Gastroesophageal sphincter (tissue), 4 donors: Measurements from ENCODE around the gene ZNRD2. TPM values are rescaled to one million over a fixed set of nuclear protein-coding genes. Genes with fewer than 3 reads are reported as not detected.

Source experiments
- ATAC-seq: fragments of 150-250 bp; one replicate; pipeline ENCODE4 v1.9.1; 2016; ENCODE audit warnings: mild to moderate bottlenecking, moderate library complexity
- H3K27ac ChIP-seq, 4 donors: fragments of 200-600 bp; sonication (generic) in 3 of 4; 1 replicate in 3 of 4; 2 replicates in 1 of 4; pipeline ENCODE4 v1.5.1; 2016 to 2019
- H3K27me3 ChIP-seq: fragments of 200-600 bp; sonication (generic); one replicate; pipeline ENCODE4 v1.5.1; 2019
- H3K36me3 ChIP-seq, 2 donors: fragments of 200-600 bp; sonication (generic); one replicate each; pipeline ENCODE4 v1.5.1; 2019; ENCODE audit warnings: control low read depth in 1 of 2
- H3K4me1 ChIP-seq, 3 donors: fragments of 200-600 bp; sonication (generic); 1 replicate in 2 of 3; 2 replicates in 1 of 3; pipeline ENCODE4 v1.5.1; 2016 to 2019; ENCODE audit warnings: control low read depth in 2 of 3
- H3K4me3 ChIP-seq, 2 donors: fragments of 200-600 bp; sonication (generic); one replicate each; pipeline ENCODE4 v1.5.1; 2019; ENCODE audit warnings: mild to moderate bottlenecking in 1 of 2, moderate library complexity in 1 of 2
- H3K9me3 ChIP-seq, 3 donors: fragments of 200-600 bp; sonication (generic); one replicate each; pipeline ENCODE4 v1.5.1; 2017 to 2019; ENCODE audit warnings: control low read depth in 2 of 3
- EP300 ChIP-seq: sonication (generic); formaldehyde crosslinking; IDR thresholded peaks from one replicate; pipeline ENCODE4 v1.6.1; 2017; ENCODE audit warnings: antibody characterized with exemption, mild to moderate bottlenecking
- POLR2A ChIP-seq, 2 donors: fragments of 450-650 bp; IDR thresholded peaks; one replicate each; pipeline ENCODE4 v1.6.1; 2017; ENCODE audit warnings: antibody characterized with exemption in 2 of 2, mild to moderate bottlenecking in 2 of 2, moderate library complexity in 1 of 2
- POLR2AphosphoS5 ChIP-seq: sonication (generic); formaldehyde crosslinking; IDR thresholded peaks from one replicate; pipeline ENCODE4 v1.6.1; 2017; ENCODE audit warnings: antibody characterized with exemption
- whole genome bisulfite sequencing, 2 donors: methylation state at CpG; one replicate each; pipeline ENCODE4 v1.1.5; 2018; ENCODE audit warnings: low coverage in 1 of 2; 5-methylcytosine and 5-hydroxymethylcytosine counted together
- total RNA-seq, 4 donors: library from RNA; depleted of rRNA; stranded (reverse); fragments of >200 nt; gene quantifications; one replicate each; pipeline ENCODE4 v1.1.0, GENCODE V29; 2016
- TF ChIP-seq, protein P1 (sequence below), 4 experiments: fragments of 200-600 bp in 2 of 4; fragments of 450-650 bp in 2 of 4; sonication (generic) in 1 of 4; IDR thresholded peaks; one replicate each; pipeline ENCODE4 v1.5.1; 2017 to 2019; ENCODE audit warnings: antibody characterized with exemption in 4 of 4, mild to moderate bottlenecking in 2 of 4, moderate library complexity in 2 of 4

The ZNRD2 gene
- total RNA-seq, 4 donors from 2014 or later, result 38.4 to 73.5 (median 43.5) TPM

GRCh38 chr11:65557280-65558001 lies 12.8 kb upstream of the ZNRD2 start:
- ATAC-seq, result no peak

DNA sequence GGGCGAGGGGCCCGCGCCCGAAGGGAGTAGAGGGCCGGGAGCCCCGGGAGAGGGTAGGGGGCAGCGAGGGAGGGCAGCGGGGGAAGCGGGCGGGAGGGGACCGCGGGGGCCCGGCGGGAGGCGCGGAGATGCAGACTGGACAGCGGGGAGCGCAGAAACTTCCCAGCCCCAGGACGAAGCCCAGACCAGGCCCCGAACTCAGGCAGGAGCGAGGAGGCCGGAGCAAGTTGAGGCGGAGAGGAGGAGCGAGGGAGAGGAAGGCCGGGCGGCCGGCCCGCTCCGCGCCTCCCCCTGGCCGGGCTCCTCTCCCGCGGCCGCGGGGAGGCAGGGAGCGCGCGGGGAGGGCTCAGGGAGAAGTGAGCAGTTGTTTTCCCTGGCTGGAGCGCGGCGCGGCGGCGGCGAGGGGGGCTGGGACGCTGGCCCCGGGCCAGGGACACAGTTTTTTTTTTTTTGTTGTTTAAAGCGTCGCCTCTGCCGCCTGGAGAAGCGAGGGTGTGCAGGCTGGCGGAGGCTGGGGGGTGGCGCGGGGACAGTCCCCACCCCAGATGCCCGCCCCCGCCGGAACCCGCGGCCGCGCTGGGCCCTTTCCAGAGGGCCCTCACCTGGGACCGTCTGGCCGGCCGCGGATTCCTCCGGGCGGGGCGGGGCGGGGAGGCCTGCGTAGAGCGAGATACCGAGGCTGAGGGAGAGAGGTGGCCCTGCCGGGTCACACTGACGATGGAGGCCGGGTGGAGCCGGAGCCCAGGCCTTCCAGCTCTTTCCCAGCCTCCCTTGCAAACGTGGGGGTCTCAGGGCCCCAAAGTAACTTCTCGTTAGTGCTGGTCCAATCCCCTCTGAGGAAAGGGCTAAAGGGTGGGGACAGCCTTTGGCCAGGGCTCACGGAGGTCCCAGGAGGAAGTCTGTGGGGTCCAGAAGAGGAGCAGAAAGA lies 12.0 kb upstream of the ZNRD2 start, which contains the start of gene LTBP3:
LTBP3 (minus strand) TSS at position 358 of the 928 bp plus-strand sequence. CDS start 400 bp downstream, outside the sequence.
- Histone ChIP-seq H3K9me3 (no peaks in the 10 kb centered on the region), H3K4me1 (peaks cover 0 to 74% (median 59%) of the 10 kb centered on the region in 3 donors), H3K36me3 (peaks cover 0 to 10% of the 10 kb centered on the region in 2 donors), H3K27ac (peak within 1 kb of the TSS; percentile 90 to 100 (median 98)), H3K4me3 (peak within 1 kb of the TSS; percentile 59 to 79), H3K27me3 (no peaks in the 10 kb centered on the region)
- peak; percentile 88 for ATAC-seq
- TF ChIP-seq, protein P1, sequence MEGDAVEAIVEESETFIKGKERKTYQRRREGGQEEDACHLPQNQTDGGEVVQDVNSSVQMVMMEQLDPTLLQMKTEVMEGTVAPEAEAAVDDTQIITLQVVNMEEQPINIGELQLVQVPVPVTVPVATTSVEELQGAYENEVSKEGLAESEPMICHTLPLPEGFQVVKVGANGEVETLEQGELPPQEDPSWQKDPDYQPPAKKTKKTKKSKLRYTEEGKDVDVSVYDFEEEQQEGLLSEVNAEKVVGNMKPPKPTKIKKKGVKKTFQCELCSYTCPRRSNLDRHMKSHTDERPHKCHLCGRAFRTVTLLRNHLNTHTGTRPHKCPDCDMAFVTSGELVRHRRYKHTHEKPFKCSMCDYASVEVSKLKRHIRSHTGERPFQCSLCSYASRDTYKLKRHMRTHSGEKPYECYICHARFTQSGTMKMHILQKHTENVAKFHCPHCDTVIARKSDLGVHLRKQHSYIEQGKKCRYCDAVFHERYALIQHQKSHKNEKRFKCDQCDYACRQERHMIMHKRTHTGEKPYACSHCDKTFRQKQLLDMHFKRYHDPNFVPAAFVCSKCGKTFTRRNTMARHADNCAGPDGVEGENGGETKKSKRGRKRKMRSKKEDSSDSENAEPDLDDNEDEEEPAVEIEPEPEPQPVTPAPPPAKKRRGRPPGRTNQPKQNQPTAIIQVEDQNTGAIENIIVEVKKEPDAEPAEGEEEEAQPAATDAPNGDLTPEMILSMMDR (IDR thresholded peaks at IDR 0.05), result peak in 1 of 4 experiments; percentile 36
- TF ChIP-seq POLR2AphosphoS5 (peak; percentile 85), EP300 (no peak), POLR2A (IDR thresholded peaks at IDR 0.05) (peak; percentile 7 to 15)
- 0% methylated on average over 4 of the region's 79 CpGs; no CpG with 5 or more reads in 1 of the 2 donors for WGBS, 2 donors

More at GRCh38 chr11:65557280-65558001, 12.8 kb upstream of the ZNRD2 start:
- Histone ChIP-seq H3K27me3 (no peaks in the 10 kb centered on the region), H3K36me3 (peaks cover 0 to 18% of the 10 kb centered on the region in 2 donors), H3K9me3 (no peaks in the 10 kb centered on the region), H3K4me1 (peaks cover 0 to 82% (median 59%) of the 10 kb centered on the region in 3 donors), H3K27ac (peak overlapping the region; percentile 90 to 100 (median 98)), H3K4me3 (peak overlapping the region; percentile 59 to 79)
- 0% methylated on average over 1 to 2 of the region's 47 CpGs for WGBS, 2 donors
- TF ChIP-seq EP300 (no peak), POLR2AphosphoS5 (peak; percentile 78), POLR2A (IDR thresholded peaks at IDR 0.05) (no peak)
- TF ChIP-seq, protein P1 (IDR thresholded peaks at IDR 0.05), result no peak

- Histone ChIP-seq H3K27me3 (no peaks in the 10 kb centered on the region), H3K27ac (peak overlapping the region; percentile 90 to 100 (median 98)), H3K4me3 (peak overlapping the region; percentile 59 to 79), H3K36me3 (peaks cover 0 to 2% of the 10 kb centered on the region in 2 donors), H3K4me1 (peaks cover 0 to 67% (median 52%) of the 10 kb centered on the region in 3 donors), H3K9me3 (no peaks in the 10 kb centered on the region)
- ATAC-seq, result peak; percentile 64
- peak; percentile 52 for TF ChIP-seq POLR2AphosphoS5
- TF ChIP-seq EP300, result no peak
- TF ChIP-seq, protein P1 (IDR thresholded peaks at IDR 0.05), result peak in 1 of 4 experiments; percentile 48
- no CpG with 5 or more reads among the region's 19 CpGs for WGBS, 2 donors
These were observed 11.3 kb upstream of the ZNRD2 start for GRCh38 chr11:65558930-65559509.

DNA sequence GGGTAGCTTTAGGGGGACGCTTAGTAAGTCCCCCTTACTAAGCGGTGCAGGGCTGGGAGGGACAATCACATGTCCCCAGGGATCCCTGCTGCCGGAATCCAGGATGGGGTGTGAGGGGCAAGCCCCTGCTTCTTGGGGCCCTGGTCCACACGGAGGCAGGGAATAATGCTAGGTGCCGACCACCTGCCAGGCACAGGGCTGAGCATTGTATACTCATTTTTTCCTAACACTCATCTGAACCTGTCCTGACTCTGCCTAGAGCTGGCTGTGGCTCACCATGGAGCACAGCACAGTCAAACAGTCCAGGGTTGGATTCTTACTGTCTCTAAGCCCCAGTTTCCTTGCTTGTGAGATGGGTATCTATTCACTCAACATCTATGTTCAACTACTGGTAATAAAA lies 10.7 kb upstream of the ZNRD2 start:
- Histone ChIP-seq H3K4me1 (peaks cover 0 to 62% (median 49%) of the 10 kb centered on the region in 3 donors), H3K36me3 (no peaks in the 10 kb centered on the region), H3K4me3 (no peak overlapping the region), H3K27ac (peak overlapping the region; percentile 90 to 100 (median 98)), H3K9me3 (no peaks in the 10 kb centered on the region), H3K27me3 (no peaks in the 10 kb centered on the region)
- TF ChIP-seq POLR2AphosphoS5, result no peak
- TF ChIP-seq EP300, result no peak
- TF ChIP-seq, protein P1 (IDR thresholded peaks at IDR 0.05), result no peak
- TF ChIP-seq POLR2A (IDR thresholded peaks at IDR 0.05), result no peak
- no peak for ATAC-seq
- 17% methylated on average over 2 of the region's 5 CpGs; no CpG with 5 or more reads in 1 of the 2 donors for WGBS, 2 donors
